ENCODE data around the gene NUAK1.

NUAK1 gene

GRCh38 chr12:106138633-106139421 is at the start of gene NUAK1:
NUAK1 (minus strand) TSS chr12:106138954; CDS start chr12:106138653, 301 bp downstream.
- H3K27ac Mint-ChIP-seq: no peak within 1 kb of the TSS
- H3K27me3 Mint-ChIP-seq: peaks cover 84% of the 10 kb centered on the region
- peak within 1 kb of the TSS; percentile 51 to 59 for H3K4me3 Mint-ChIP-seq
- DNase-seq: peak in 1 of 2 donors; percentile 26
- H3K4me1 Mint-ChIP-seq: peaks cover 18% of the 10 kb centered on the region
- H3K9me3 Mint-ChIP-seq: no peaks in the 10 kb centered on the region
- ATAC-seq: peak; percentile 59

- H3K4me1 Mint-ChIP-seq: no peaks in the 10 kb centered on the region
- no peak for DNase-seq
- no peak for ATAC-seq
- H3K4me3 Mint-ChIP-seq: no peak overlapping the region
- H3K27me3 Mint-ChIP-seq: peaks cover 41% of the 10 kb centered on the region
- H3K9me3 Mint-ChIP-seq: no peaks in the 10 kb centered on the region
- no peak overlapping the region for H3K27ac Mint-ChIP-seq
Observed at GRCh38 chr12:106188256-106188655, 49.5 kb upstream of the NUAK1 start.

GRCh38 chr12:106187842-106188241 is 49.1 kb upstream of the NUAK1 start:
- Mint-ChIP-seq H3K9me3 (no peaks in the 10 kb centered on the region), H3K27ac (no peak overlapping the region), H3K4me1 (no peaks in the 10 kb centered on the region), H3K4me3 (no peak overlapping the region), H3K27me3 (peaks cover 45% of the 10 kb centered on the region)
- ATAC-seq (no peak), DNase-seq (no peak)

GRCh38 chr12:106187155-106187789 is 48.5 kb upstream of the NUAK1 start:
- DNase-seq (no peak), ATAC-seq (no peak)
- Mint-ChIP-seq H3K4me3 (no peak overlapping the region), H3K4me1 (no peaks in the 10 kb centered on the region), H3K27me3 (peaks cover 45% of the 10 kb centered on the region), H3K27ac (no peak overlapping the region), H3K9me3 (no peaks in the 10 kb centered on the region)

- Mint-ChIP-seq H3K27me3 (peaks cover 34% of the 10 kb centered on the region), H3K4me3 (no peak overlapping the region), H3K27ac (no peak overlapping the region), H3K9me3 (no peaks in the 10 kb centered on the region), H3K4me1 (no peaks in the 10 kb centered on the region)
- no peak for ATAC-seq
- no peak for DNase-seq
Observed at GRCh38 chr12:106183735-106184134, 45.0 kb upstream of the NUAK1 start.

GRCh38 chr12:106181401-106182114 is 42.8 kb upstream of the NUAK1 start:
- H3K27ac Mint-ChIP-seq: no peak overlapping the region
- no peaks in the 10 kb centered on the region for H3K4me1 Mint-ChIP-seq
- H3K9me3 Mint-ChIP-seq: no peaks in the 10 kb centered on the region
- no peak overlapping the region for H3K4me3 Mint-ChIP-seq
- peaks cover 24% of the 10 kb centered on the region for H3K27me3 Mint-ChIP-seq
- DNase-seq (no peak), ATAC-seq (no peak)

GRCh38 chr12:106179086-106179485 is 40.3 kb upstream of the NUAK1 start:
- DNase-seq (no peak), ATAC-seq (no peak)
- no peaks in the 10 kb centered on the region for H3K4me1 Mint-ChIP-seq
- no peak overlapping the region for H3K27ac Mint-ChIP-seq
- H3K9me3 Mint-ChIP-seq: no peaks in the 10 kb centered on the region
- peaks cover 16% of the 10 kb centered on the region for H3K27me3 Mint-ChIP-seq
- H3K4me3 Mint-ChIP-seq: no peak overlapping the region

GRCh38 chr12:106178562-106178961 is 39.8 kb upstream of the NUAK1 start:
- Mint-ChIP-seq H3K27me3 (peaks cover 15% of the 10 kb centered on the region), H3K4me1 (no peaks in the 10 kb centered on the region), H3K9me3 (no peaks in the 10 kb centered on the region), H3K27ac (no peak overlapping the region), H3K4me3 (no peak overlapping the region)
- DNase-seq (no peak), ATAC-seq (no peak)

- no peak overlapping the region for H3K4me3 Mint-ChIP-seq
- ATAC-seq: no peak
Observed at GRCh38 chr12:106176560-106176959, 37.8 kb upstream of the NUAK1 start.

GRCh38 chr12:106174876-106175275 is 36.1 kb upstream of the NUAK1 start:
- Mint-ChIP-seq H3K27ac (no peak overlapping the region), H3K27me3 (peaks cover 16% of the 10 kb centered on the region), H3K9me3 (no peaks in the 10 kb centered on the region), H3K4me1 (no peaks in the 10 kb centered on the region), H3K4me3 (no peak overlapping the region)
- DNase-seq (no peak), ATAC-seq (no peak)

More at GRCh38 chr12:106176560-106176959, 37.8 kb upstream of the NUAK1 start:
- Mint-ChIP-seq H3K4me1 (no peaks in the 10 kb centered on the region), H3K27me3 (peaks cover 13% of the 10 kb centered on the region), H3K27ac (no peak overlapping the region), H3K9me3 (no peaks in the 10 kb centered on the region)
- DNase-seq: no peak

GRCh38 chr12:106173442-106173841 is 34.7 kb upstream of the NUAK1 start:
- DNase-seq: no peak
- Mint-ChIP-seq H3K9me3 (no peaks in the 10 kb centered on the region), H3K4me3 (no peak overlapping the region), H3K27me3 (peaks cover 25% of the 10 kb centered on the region), H3K27ac (no peak overlapping the region), H3K4me1 (no peaks in the 10 kb centered on the region)
- ATAC-seq: no peak

- Mint-ChIP-seq H3K9me3 (peaks cover 0 to 7% of the 10 kb centered on the region in 2 donors), H3K27ac (no peak overlapping the region), H3K4me1 (no peaks in the 10 kb centered on the region), H3K27me3 (peaks cover 35% of the 10 kb centered on the region), H3K4me3 (no peak overlapping the region)
- no peak for ATAC-seq
- no peak for DNase-seq
Observed at GRCh38 chr12:106171117-106171750, 32.5 kb upstream of the NUAK1 start.

- peaks cover 0 to 7% of the 10 kb centered on the region in 2 donors for H3K9me3 Mint-ChIP-seq
- DNase-seq: no peak
Observed at GRCh38 chr12:106170285-106170684, 31.5 kb upstream of the NUAK1 start.

GRCh38 chr12:106163712-106164111 is 25.0 kb upstream of the NUAK1 start:
- H3K4me1 Mint-ChIP-seq: no peaks in the 10 kb centered on the region
- no peak overlapping the region for H3K4me3 Mint-ChIP-seq
- H3K27ac Mint-ChIP-seq: no peak overlapping the region
- no peak for ATAC-seq
- peaks cover 76% of the 10 kb centered on the region for H3K27me3 Mint-ChIP-seq
- no peak for DNase-seq
- H3K9me3 Mint-ChIP-seq: peaks cover 0 to 7% of the 10 kb centered on the region in 2 donors

More at GRCh38 chr12:106170285-106170684, 31.5 kb upstream of the NUAK1 start:
- no peak for ATAC-seq
- no peak overlapping the region for H3K4me3 Mint-ChIP-seq
- H3K27me3 Mint-ChIP-seq: peaks cover 44% of the 10 kb centered on the region
- H3K27ac Mint-ChIP-seq: no peak overlapping the region
- no peaks in the 10 kb centered on the region for H3K4me1 Mint-ChIP-seq

GRCh38 chr12:106161491-106161890 is 22.7 kb upstream of the NUAK1 start:
- Mint-ChIP-seq H3K4me3 (no peak overlapping the region), H3K27ac (no peak overlapping the region), H3K9me3 (no peaks in the 10 kb centered on the region), H3K27me3 (peaks cover 59% of the 10 kb centered on the region), H3K4me1 (no peaks in the 10 kb centered on the region)
- ATAC-seq: no peak
- no peak for DNase-seq
